HG02870 (cell line): Measurements from ENCODE around the gene RNF19B.
"Not testable (repeated sequence)": the region's sequence is repeated elsewhere in the genome, so short reads cannot be mapped to it uniquely, and the experiment has no call there.

ENCODE experiments used
- ATAC-seq: cut with Tn5 transposase; IDR thresholded peaks from one replicate; pipeline ENCODE4 v1.9.1; 2021; ENCODE audit warnings: mild to moderate bottlenecking, moderate library complexity; ENCODE audit not compliant: unreplicated experiment

RNF19B gene

DNA sequence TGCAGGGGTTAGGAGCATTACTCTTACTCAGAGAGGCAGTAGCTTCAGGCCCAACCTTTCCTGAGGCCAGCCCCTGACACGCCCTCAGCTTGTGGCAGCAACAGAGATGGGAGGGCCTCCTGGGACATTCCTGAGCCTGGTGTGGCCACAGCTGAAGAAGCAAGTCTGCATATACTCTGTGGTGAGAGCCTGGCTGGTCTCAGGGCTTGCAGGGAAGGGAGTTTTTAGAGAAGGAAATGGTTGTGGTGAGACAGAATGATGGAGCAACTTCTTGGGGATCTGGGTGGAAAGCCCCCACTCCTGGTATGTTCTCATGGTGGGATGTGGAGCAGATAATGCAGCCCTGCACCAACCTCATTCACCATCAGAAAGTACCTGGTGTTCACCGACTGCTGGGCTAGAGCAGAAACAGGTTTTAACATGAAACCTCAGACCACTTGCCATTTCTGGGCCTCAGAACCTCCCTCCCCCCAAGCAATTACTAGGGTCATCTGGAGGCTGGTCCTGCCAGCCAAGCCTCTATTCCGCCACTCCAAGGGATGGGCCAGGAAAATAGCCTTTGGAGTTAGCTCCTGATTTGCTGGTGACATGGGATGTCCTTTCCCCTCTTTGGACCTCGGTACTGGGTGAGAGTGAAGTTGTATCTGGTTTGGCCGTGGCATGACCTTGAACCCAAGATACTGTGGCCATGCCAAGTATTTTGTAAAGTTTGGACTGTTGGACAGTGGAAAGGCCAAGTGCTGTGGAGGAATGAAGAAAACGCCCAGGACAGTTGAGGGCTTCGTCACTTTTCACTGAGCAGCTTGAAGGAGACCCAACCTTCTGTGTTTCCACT lies 28.1 kb upstream of the RNF19B start:
- peak; percentile 71 for ATAC-seq

DNA sequence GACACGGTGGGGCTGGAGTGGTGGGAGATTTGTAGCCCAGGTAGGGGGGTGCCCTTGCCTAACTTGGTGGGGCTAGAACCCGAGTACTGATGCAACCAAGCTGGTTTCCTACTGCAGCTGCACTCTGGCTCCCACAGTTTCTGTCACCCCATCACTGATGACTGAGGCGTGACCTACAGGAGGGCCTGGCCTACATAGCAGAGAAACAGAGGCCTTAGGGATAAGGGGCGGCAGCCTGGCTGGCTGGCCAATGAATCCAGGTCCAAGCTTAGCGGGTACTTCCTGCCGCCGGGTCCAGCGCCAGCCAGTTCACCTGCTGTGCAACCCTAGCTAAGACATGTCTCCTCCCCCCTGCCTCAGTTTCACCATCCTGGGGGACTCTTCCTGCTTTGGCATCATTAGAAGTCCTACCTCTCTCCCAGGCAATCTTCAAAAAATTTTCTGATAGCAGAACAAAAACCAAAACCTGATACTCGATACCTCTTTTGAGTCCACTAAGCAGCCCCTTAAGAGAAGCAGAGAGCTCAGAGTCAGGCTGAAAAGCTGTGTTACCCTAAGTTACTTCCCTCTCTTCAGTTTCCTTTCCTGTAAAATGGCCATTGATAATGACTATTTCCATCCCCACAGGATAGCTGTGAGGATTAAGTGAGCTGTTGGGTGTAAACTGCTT lies 27.3 kb upstream of the RNF19B start:
- ATAC-seq, result peak; percentile 24

DNA sequence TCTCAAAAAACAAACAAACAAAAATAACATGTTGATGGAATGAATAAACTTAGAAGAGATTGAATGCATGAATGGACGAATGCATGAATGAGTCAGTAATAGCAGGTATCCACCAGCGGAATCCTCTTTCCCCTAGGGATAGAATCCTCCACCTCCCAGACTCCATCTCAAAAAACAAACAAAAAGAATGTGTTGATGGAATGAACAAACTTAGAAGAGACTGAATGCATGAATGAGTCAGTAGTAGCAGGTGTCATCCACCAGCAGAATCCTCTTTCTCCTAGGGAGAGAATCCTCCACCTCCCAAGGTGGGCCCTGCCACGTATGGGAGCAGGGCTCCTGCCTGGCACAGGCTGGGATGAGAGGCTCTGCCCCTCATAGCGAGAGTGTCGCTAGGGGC lies 26.8 kb upstream of the RNF19B start:
- ATAC-seq, result no peak

DNA sequence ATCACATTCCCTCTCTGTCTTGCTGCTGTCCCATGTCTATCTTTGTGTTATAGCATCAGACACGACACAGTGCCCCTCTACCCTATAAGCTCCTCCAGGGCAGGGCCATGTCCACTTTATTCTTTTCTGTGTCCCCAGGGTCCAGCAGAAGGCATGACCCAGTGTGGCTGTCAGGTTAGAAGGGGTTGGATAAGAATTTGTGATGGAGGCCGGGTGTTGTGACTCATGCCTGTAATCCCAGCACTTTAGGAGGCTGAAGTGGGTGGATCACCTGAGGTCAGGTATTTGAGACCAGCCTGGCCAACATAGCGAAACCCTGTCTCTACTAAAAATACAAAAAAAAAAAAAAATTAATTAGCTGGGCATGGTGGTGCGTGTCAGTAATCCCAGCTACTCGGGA lies 26.3 kb upstream of the RNF19B start:
- no peak for ATAC-seq

DNA sequence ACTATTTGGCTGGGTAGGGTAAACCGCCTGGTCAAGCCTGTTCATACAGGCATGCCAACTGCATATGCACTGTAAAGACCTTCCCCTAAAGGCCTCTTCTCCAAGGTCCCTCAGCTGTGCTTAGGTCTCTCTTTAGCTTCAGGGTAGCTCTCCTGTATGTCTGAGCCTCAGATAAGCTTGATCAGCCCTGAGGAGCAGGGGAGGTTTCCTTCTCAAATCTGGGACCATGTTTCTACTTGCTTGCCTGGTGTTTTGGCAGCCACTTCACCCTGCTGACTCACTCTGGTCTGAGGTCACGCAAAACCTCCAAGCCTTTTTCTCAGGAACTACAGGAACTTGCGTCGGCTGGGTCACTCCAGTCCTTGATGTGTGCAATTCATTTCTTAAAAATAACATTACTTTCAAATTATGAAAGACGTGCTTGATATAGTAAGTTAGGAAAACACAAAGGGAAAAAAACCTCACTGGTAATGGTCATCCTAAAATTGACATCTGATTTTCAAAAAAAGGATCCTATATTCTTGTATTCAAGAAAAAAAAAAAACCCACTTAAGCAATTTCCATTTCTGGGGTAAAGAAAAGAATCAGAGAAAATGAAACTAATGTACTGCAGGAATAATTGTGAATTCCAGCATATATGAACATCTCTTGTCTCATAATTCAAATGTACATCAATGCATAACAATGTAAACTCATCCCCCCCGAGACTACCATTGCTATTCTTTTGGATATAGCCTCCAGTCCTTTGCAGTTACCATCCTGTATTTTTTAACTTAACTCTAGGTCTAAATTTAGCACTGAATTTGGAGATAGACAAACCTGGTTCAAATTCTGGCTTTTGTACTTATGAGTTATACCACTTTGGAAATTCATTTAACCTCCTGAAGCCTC lies 24.8 kb upstream of the RNF19B start:
- no peak for ATAC-seq

DNA sequence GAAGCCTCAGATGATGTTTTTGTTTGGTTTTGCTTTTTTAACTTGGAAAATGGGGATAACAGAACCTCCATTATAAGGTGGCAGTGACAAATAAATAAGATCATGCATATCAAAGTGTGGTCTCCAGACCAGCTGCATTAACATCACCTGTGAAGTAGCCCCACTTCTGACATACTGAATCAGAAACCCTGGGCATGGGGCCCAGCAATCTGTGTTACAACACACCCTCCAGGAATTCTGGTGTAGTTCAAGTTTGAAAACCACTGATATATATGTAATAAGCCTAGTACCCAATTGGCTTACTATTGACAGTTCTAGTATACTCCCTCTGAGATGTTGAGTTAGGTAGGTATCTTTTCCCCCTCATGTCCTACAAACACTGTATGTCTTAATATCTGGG lies 24.1 kb upstream of the RNF19B start:
- ATAC-seq, result no peak

DNA sequence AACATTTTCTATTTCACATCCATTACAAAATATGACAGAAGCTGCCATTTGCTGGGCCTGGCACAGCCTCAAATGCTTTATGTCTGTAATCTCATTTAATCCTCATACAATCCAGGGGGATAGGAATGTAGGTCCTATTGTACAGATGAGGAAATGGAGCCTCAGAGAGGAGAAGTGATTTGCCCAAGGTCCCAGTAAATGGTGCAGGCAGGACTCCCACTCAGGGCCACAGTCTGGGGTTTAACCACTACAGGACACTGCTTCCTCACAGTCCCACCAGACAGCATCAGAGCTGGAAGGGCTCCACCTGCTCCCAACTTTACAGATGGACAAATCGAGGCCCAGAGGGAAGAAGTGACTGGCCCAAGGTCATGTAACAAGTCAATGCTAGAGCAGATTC lies 20.6 kb upstream of the RNF19B start:
- ATAC-seq, result no peak

DNA sequence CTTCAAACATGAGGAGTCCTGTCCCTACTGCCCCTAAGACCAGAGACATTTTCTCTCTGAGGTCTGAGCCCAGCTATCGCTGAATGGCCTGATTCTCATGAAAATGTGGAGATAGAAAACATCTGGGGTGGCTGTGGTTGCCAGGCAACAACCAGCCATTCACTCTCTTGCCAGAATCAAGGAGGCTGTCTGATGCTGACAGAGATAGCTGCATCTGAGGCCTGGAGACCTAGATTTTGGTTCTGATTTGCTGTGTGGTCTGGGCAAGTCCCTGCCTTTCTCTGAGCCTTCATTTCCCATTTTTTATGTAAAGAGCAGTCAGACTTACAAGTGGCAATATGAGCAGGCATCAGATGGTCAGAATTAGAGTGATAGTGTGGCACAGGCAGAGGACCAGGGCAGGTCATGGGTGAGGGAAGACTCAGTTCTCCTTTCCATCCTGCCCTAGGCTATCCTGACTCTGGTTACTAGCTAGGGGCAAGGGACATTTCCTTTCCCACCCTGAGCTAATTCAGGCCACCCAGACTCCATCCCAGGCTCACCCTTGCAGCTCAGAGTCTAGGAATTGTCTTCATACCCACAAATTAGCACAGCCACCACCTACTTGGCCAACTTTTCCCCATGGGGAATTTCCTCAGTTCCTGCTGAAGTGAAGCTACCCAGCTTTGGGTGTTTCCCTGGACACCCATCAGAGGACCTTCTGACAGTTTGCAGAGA lies 20.0 kb upstream of the RNF19B start:
- ATAC-seq, result no peak

DNA sequence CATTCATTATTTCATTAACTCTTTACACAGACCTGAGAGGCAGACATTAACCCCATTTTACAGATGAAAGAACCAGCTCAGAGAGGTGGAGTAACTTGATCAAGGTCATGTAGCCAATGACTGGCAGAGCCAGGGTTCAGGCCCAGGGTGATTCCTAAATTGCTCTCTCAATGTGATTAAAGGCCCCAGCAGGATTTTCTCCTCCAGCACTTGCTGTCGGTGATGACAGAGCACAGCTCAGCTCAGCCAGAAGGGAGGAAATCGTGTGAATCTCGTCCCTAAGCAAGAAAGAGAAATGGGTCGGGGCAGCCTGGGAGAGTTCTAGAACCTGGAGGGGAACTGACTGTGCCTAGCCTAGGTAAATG lies 19.5 kb upstream of the RNF19B start:
- ATAC-seq, result no peak

DNA sequence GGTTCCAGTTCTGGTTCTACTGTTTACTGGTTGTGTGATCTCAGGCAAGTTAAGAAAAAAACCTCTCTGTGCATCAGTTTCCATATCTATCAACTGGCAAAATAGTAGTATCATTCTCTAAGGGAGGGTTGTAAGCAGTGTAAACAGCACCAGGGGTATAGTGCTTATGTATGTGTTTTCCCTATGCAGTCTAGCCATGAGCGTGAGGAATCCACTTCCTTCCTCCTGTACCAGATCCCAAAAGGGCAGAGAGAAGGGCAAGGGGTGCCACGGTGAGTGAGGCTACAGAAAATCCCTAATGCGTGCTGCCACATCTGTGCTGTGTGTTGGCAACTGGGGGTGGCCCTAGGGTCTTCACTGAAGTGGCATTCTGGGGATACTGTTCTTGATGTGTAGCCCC lies 18.4 kb upstream of the RNF19B start:
- no peak for ATAC-seq

DNA sequence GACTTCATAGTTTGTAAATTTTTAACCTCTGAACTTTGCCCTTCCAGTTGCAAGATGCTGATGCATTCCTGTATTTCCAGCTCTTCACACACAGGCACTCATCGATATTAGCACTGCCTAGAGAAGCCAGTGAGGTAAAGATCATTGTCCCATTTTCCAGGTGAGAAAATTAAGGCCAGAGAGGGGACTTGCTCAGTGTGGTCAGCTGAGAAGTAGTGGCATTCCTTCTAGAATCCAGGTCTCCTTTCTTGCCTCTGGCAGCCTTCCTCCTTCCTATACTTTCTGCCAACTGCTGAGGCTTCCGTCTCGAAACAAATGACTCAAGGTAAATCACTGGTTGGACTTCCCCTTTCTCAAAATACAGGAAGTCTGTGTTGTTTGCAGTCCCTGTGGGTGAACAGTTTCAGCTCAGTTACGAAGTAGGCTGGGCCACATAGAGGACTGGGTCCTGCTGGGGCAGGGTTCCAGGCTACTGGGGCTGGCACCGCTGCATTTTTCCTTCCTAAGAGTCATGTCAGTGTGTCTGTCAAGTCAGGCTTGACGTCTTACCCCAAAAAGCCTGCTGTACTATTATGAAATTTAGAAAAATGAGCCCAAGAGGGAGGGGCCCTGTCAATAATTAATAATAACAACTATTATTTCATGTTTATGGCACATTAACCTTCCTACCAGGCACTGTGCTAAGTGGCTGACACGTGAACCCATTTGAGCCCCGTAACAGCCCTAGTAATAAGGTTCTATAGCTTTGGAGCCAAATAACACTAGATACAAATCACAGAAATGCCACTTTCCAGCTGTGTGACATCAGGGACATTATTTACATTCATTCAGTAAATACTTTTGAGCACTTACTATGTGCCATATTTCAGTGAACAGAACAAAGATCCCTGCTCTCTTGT lies 16.6 kb upstream of the RNF19B start:
- ATAC-seq, result peak; percentile 83

DNA sequence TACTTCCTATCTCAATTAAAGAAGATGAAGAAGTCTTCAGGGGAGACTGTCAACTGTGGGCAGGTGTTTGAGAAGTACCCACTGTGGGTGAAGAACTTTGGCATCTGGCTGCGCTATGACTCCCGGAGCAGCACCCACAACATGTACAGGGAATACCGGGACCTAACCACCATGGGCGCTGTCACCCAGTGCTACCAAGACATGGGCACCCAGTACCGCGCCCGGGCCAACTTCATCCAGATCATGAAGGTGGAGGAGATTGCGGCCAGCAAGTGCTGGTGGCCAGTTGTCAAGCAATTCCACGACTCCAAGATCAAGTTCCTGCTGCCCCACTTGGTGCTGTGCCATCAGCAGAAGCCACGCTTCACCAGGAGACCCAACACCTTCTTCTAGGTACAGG lies 15.5 kb upstream of the RNF19B start:
- no peak for ATAC-seq

DNA sequence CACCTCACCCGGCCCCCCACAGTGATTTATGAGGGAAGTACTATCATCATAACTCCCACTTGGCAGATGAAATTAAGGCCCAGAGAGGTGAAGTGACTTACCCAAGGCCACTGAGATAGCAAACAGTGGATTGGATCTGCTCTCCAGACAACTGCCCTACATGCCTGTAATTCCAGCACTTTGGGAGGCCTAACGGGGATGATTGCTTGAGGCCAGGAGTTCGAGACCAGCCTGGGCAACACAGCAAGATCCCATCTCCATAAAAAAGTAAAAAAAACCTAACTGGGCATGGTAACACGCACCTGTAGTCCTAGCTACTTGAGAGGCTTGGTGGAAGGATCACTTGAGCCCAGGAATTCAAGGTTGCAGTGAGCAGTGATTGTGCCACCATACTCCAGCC lies 14.2 kb upstream of the RNF19B start:
- ATAC-seq, result no peak

DNA sequence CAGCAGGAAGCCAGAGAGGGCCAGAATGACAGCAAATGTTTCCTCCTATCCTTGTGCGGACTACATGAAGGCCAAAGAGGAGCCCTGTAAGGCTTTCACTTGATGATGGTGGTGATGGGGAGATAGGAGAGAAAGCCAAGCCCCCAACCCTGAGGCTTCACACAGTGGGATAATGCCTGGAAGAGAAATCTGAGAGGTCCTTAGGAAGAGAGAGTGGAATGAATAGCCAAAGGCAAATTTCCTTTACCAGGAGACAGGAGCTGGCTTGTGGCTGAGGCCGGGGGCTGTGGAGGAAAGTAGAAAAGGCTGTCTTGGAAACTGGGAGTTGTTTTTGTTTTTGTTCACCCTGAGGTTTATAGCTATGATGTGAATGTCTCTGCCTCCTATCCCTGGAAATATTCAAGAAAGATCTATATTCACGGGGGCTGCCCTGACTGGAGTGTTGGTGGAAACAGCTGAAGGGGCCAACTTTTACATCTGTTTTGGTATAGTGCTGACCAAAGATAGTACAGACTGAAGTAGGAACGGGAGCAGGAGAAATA lies 13.0 kb upstream of the RNF19B start:
- ATAC-seq, result no peak

DNA sequence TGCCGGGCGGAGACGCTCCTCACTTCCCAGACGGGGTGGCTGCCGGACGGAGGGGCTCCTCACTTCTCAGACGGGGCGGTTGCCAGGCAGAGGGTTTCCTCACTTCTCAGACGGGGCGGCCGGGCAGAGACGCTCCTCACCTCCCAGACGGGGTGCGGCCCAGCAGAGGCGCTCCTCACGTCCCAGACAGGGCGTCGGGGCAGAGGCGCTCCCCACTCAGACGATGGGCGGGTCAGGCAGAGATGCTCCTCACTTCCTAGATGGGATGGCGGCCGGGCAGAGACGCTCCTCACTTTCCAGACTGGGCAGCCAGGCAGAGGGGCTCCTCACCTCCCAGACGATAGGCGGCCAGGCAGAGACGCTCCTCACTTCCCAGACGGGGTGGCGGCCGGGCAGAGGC lies 10.4 kb upstream of the RNF19B start:
- ATAC-seq, result not testable (repeated sequence)

DNA sequence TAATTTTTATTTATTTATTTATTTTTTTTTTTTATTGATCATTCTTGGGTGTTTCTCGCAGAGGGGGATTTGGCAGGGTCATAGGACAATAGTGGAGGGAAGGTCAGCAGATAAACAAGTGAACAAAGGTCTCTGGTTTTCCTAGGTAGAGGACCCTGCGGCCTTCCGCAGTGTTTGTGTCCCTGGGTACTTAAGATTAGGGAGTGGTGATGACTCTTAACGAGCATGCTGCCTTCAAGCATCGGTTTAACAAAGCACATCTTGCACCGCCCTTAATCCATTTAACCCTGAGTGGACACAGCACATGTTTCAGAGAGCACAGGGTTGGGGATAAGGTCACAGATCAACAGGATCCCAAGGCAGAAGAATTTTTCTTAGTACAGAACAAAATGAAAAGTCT lies 8.8 kb upstream of the RNF19B start:
- ATAC-seq, result not testable (repeated sequence)

DNA sequence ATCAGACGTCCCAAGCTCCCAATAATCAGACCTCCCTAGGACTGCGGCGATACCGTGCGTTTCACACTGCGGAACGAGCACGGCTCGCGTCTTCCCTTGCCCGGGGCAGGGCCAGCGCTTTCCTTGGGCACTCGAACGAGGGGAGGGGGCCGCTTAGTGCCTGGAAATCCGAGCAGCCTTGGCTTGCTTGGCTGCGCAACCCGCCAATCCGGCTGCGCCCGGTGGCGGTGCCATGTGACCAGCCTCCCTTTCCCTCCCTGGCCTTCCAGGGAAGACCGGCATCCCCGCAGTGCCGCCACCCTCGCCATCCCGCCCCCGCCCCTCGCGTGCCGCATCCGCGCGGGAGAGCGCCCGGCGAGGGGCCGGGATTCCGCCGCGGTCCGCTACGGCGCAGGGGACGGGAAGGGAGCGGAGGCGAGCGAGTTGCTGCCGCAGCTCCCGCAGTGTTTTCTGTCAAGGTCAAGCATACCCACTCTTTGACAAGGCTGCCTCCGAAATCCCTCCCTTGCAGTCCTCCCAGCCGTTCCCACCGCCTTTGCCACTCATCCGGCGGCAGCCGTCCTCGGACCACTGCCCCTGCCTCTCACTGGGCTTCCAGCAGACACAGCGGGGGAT lies 8.3 kb upstream of the RNF19B start:
- ATAC-seq, result no peak

DNA sequence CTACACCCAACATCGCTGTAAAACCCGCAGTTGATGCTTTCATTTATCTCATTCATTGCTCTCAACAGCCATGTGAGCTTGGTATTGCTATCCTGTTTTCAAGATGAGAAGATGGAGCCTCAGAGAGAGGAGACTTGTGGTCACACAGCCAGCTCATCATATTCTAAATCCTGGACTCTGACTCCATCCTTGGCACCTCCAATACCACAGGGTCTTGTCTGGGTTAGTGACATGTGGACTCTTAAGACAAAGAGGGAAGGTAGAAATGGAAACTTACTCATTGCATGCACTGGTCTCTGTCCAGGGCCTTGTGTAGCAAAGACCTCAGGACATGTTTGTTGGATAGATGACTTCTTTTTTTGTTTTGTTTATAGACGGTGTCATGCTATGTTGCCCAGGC lies 7.0 kb upstream of the RNF19B start:
- no peak for ATAC-seq

DNA sequence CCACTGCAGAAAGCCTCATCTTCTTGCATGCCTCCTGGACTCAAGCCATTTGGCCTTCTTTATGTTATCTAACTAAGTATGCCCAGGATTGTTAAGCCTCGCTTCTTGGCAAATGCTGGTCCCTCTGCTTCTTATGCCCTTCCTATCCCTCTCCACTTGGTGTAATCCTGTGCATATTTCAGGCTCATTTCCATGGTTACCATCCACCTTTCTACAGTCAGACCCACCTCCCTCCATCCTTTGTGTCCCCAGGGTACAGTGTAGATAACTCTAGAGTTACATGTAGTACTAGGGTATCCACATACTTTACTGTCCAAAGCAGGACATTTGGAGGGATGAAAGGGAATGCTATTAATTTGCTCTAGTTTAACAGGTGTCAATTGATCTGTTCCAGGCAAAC lies 6.5 kb upstream of the RNF19B start:
- no peak for ATAC-seq
